K562 (cell line): ENCODE results near the gene DOCK6. TPM values are rescaled to one million over a fixed set of nuclear protein-coding genes. Genes with fewer than 3 reads are reported as not detected.
A peak's percentile ranks its signal among the peaks of the same experiment; 100 is the strongest.

ENCODE experiments used
- ATAC-seq: fragments of 200-7000 bp; cut with Tn5 transposase; 3 replicates; pipeline ENCODE4 v1.9.1; 2020; ENCODE audit warnings: moderate library complexity
- BruUV-seq: library from RNA; stranded (reverse); fragments of 400-500 nt; replicated peaks from 2 replicates; lab custom pipeline; 2021; lab: Mats Ljungman, UMichigan
- CTCF ChIA-PET: fragments of 300-600 bp; formaldehyde crosslinking; extraction: SDS; loops from one replicate; lab custom pipeline; 2021; ENCODE audit warnings: low intra/inter-chr PET ratio; lab: Yijun Ruan, JAX
- POLR2A ChIA-PET: fragments of 300-600, 350-650 bp; sonication (Branson Sonifier 250); formaldehyde crosslinking; extraction: SDS; loops from one replicate; lab custom pipeline; 2021; ENCODE audit warnings: antibody characterized with exemption, inconsistent platforms; lab: Yijun Ruan, JAX
- DNase-seq, 4 experiments: peaks; one replicate each; pipeline versions ENCODE4 v3.0.0 to v3.0.0-alpha.2; 2011 to 2018; ENCODE audit warnings: low spot score in 3 of 4, mixed read lengths in 3 of 4; ENCODE audit errors: extremely low read depth in 1 of 4
- FAIRE-seq: peaks from 2 replicates; lab custom pipeline; 2011; peaks lifted over from hg19 to GRCh38; lab: Jason Lieb, UNC
- H2AFZ ChIP-seq: 2 replicates; pipeline ENCODE4 v1.6.0; 2011; ENCODE audit warnings: low read depth, low read length, control low read depth, inconsistent platforms
- H3K27ac ChIP-seq: fragments of 200-600 bp; 3 replicates; pipeline ENCODE4 v1.8.0; 2011; ENCODE audit warnings: low read depth, mild to moderate bottlenecking, control low read depth, inconsistent platforms, low read length, moderate library complexity, mixed read lengths; ENCODE audit errors: extremely low read depth
- H3K27me3 ChIP-seq, 2 experiments: fragments of 300-600 bp in 1 of 2; 2 replicates in 1 of 2; 3 replicates in 1 of 2; pipeline versions ENCODE4 v1.6.0 to v1.8.0; 2011; ENCODE audit warnings: inconsistent platforms in 2 of 2, low read length in 2 of 2, mild to moderate bottlenecking in 1 of 2, mixed read lengths in 1 of 2, moderate library complexity in 1 of 2; ENCODE audit not compliant: control insufficient read depth in 2 of 2, insufficient read depth in 2 of 2
- H3K36me3 ChIP-seq: fragments of 300-600 bp; 3 replicates; pipeline ENCODE4 v1.8.0; 2011; ENCODE audit warnings: mild to moderate bottlenecking, low read length, inconsistent platforms; ENCODE audit not compliant: control insufficient read depth, insufficient read depth
- H3K4me1 ChIP-seq, 2 experiments: fragments of 200-600 bp in 1 of 2; replicated peaks in 1 of 2; 2 replicates in 1 of 2; 3 replicates in 1 of 2; pipeline versions ENCODE4 v1.5.1 to v1.8.0; 2011; ENCODE audit warnings: inconsistent platforms in 2 of 2, low read length in 2 of 2, mild to moderate bottlenecking in 1 of 2, mixed read lengths in 1 of 2, moderate library complexity in 1 of 2; ENCODE audit not compliant: control insufficient read depth in 2 of 2, insufficient read depth in 2 of 2
- H3K4me2 ChIP-seq: 2 replicates; pipeline ENCODE4 v1.6.1; 2011; ENCODE audit warnings: low read length, control low read depth, inconsistent platforms, mixed read lengths; ENCODE audit not compliant: insufficient read depth
- H3K4me3 ChIP-seq: fragments of 200-600 bp; sonication (generic), shearing (Covaris generic); 2 replicates; pipeline ENCODE4 v1.5.1; 2016; ENCODE audit warnings: control low read depth, inconsistent platforms
- H3K79me2 ChIP-seq: fragments of 200-600 bp; 3 replicates; pipeline ENCODE4 v1.8.0; 2011; ENCODE audit warnings: low read length, inconsistent platforms; ENCODE audit not compliant: control insufficient read depth, insufficient read depth
- H3K9ac ChIP-seq, 2 experiments: 2 replicates each; pipeline versions ENCODE4 v1.6.0 to v1.6.1; 2011; ENCODE audit warnings: low read depth in 2 of 2, low read length in 2 of 2, control low read depth in 1 of 2, inconsistent platforms in 1 of 2, mild to moderate bottlenecking in 1 of 2, mixed read lengths in 1 of 2; ENCODE audit not compliant: insufficient read depth in 1 of 2
- H3K9me1 ChIP-seq: one replicate; pipeline ENCODE4 v1.6.0; 2011; ENCODE audit warnings: inconsistent platforms, mild to moderate bottlenecking, low read length, moderate library complexity; ENCODE audit not compliant: control insufficient read depth, insufficient read depth
- H3K9me3 ChIP-seq: replicated peaks from 2 replicates; pipeline ENCODE4 v1.5.1; 2011; ENCODE audit warnings: low read depth, low read length, inconsistent platforms; ENCODE audit not compliant: control insufficient read depth, insufficient read depth
- H4K20me1 ChIP-seq: replicated peaks from 2 replicates; pipeline ENCODE4 v1.6.1; 2011; ENCODE audit warnings: low read length, inconsistent platforms, mixed read lengths; ENCODE audit not compliant: control insufficient read depth, insufficient read depth
- BCOR ChIP-seq: fragments of 450-650 bp; IDR thresholded peaks from 2 replicates; pipeline ENCODE4 v1.6.1; 2016
- CHD2 ChIP-seq: IDR thresholded peaks from 2 replicates; pipeline ENCODE4 v1.6.1; 2011; ENCODE audit warnings: low read depth, low read length
- ETV6 ChIP-seq, 3 experiments: fragments of 150-350 bp in 1 of 3; sonication (generic) in 1 of 3; formaldehyde crosslinking in 1 of 3; IDR thresholded peaks; 2 replicates each; pipeline versions ENCODE4 v1.6.1 to v1.8.0; 2014 to 2022; ENCODE audit warnings: borderline replicate concordance in 2 of 3, low read depth in 2 of 3, antibody characterized with exemption in 1 of 3, low read length in 1 of 3, mild to moderate bottlenecking in 1 of 3, missing genetic modification reagents in 1 of 3
- HDAC1 ChIP-seq, 2 experiments: fragments of 450-650 bp; IDR thresholded peaks; 2 replicates each; pipeline ENCODE4 v1.6.1; 2016 to 2017; ENCODE audit warnings: inconsistent platforms in 1 of 2, mild to moderate bottlenecking in 1 of 2, moderate library complexity in 1 of 2
- HNRNPH1 ChIP-seq: fragments of 200-400 bp; formaldehyde crosslinking; optimal IDR thresholded peaks from 2 replicates; pipeline ENCODE3; 2017; ENCODE audit warnings: low read depth, mild to moderate bottlenecking, low read length, moderate library complexity
- KDM1A ChIP-seq, 2 experiments: fragments of 450-650 bp; IDR thresholded peaks; 2 replicates each; pipeline ENCODE4 v1.6.1; 2016; ENCODE audit warnings: mild to moderate bottlenecking in 2 of 2
- NBN ChIP-seq: fragments of 450-650 bp; IDR thresholded peaks from 2 replicates; pipeline ENCODE4 v1.6.1; 2016; ENCODE audit warnings: low read depth, mild to moderate bottlenecking
- PURB ChIP-seq: sonication (generic); formaldehyde crosslinking; IDR thresholded peaks from 2 replicates; pipeline ENCODE4 v1.9.0; 2021; ENCODE audit warnings: low read depth, mild to moderate bottlenecking, missing genetic modification reagents
- XRCC5 ChIP-seq: fragments of 200-400 bp; formaldehyde crosslinking; IDR thresholded peaks from 2 replicates; pipeline ENCODE4 v1.6.1; 2017; ENCODE audit warnings: low read depth, mild to moderate bottlenecking, low read length
- WGBS: fragments of 100-300 bp; shearing (Covaris generic); methylation state at CpG from one replicate; pipeline ENCODE4 v1.1.6; 2016; ENCODE audit warnings: low coverage, mixed read lengths; ENCODE audit not compliant: insufficient coverage; ENCODE audit errors: missing lambda C conversion rate; 5-methylcytosine and 5-hydroxymethylcytosine counted together
- in situ Hi-C: fragments of 300-500 bp; cut with MboI; formaldehyde crosslinking; loops from 4 replicates; pipeline ENCODE4 v1.15.0; 2018; ENCODE audit warnings: inconsistent platforms, mixed read lengths
- intact Hi-C: fragments of 100-400 bp; cut with micrococcal nuclease; formaldehyde crosslinking; loops from 2 replicates; pipeline ENCODE4 v1.14.2; 2022
- polyA plus RNA-seq, 8 experiments: library from polyadenylated mRNA; depleted of rRNA in 4 of 8; stranded (reverse) in 5 of 8; unstranded in 3 of 8; fragments of >200 nt; fragmentation: Nextera tagmentation in 2 of 8; fragmentation: Illumina TruSeq in 1 of 8; extraction: Ambion mirVana in 2 of 8; extraction: Trizol in 1 of 8; gene quantifications; 2 replicates each; pipeline versions ENCODE4 v1.2.1 to v1.2.3, GENCODE V29; 2011 to 2014; ENCODE audit warnings: inconsistent platforms in 1 of 8, missing spikeins in 1 of 8
- total RNA-seq, 7 experiments: library from RNA; depleted of rRNA in 6 of 7; stranded (reverse); fragments of >200 nt in 6 of 7; fragmentation: Illumina TruSeq in 2 of 7; extraction: Trizol in 2 of 7; gene quantifications; 2 replicates each; pipeline versions ENCODE4 v1.2.1 to v1.2.3, GENCODE V29; 2011 to 2021; ENCODE audit warnings: low replicate concordance in 1 of 7
- TF ChIP-seq, protein P1 (sequence below): fragments of 450-650 bp; IDR thresholded peaks from 2 replicates; pipeline ENCODE4 v1.6.1; 2017; ENCODE audit warnings: antibody characterized with exemption, mild to moderate bottlenecking

DOCK6 gene
- total and polyA plus RNA-seq, 9 of the 15 experiments (the other 6 are each of a cell fraction or from before 2014, with no cell fraction given) = 0.35 to 19.3 (median 3.8) TPM

DNA sequence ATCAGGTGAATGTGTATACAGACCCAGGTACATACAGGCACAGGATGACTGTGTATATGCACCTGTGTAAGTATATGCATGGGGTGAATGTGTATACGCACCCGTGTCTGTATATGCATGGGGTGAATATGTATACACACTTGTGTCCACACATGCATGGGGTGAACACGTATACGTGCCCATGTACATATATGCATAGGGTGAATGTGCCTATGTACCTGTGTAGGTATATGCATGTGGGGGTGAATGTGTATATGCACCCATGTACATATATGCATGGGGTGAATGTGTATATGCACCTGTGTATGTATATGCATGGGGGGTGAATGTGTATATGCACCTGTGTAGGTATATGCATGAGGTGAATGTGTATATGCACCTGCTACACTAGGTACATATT lies 29.8 kb downstream of the DOCK6 start:
- Histone ChIP-seq H3K4me1 (peaks cover 3 to 18% of the 10 kb centered on the region in 2 experiments; a peak in 3 of 5 replicates), H3K79me2 (no peaks in the 10 kb centered on the region), H4K20me1 (no peaks in the 10 kb centered on the region), H3K9ac (no peak overlapping the region), H3K27me3 (no peaks in the 10 kb centered on the region), H3K9me1 (no peaks in the 10 kb centered on the region)
- intact Hi-C loops = no loop called here
- POLR2A ChIA-PET = no interaction called here
- BruUV-seq = no TSS peak
- ATAC-seq = no peak
- TF ChIP-seq KDM1A (IDR thresholded peaks at IDR 0.05) (peak in 1 of 2 experiments; percentile 86; a peak in 2 of 4 replicates), XRCC5 (no peak), PURB (CRISPR knock-in tag) (no peak)
- TF ChIP-seq, all 486 proteins: peak for 1
- in situ Hi-C loops = no loop called here
- Histone ChIP-seq H3K4me3 (no peak overlapping the region), H2AFZ (no peak overlapping the region), H3K9me3 (no peaks in the 10 kb centered on the region), H3K36me3 (0 out of 3 replicates have a peak, but pooled peaks cover 3% of the 10 kb centered on the region), H3K27ac (no peak overlapping the region), H3K4me2 (no peak overlapping the region)
- FAIRE-seq = no peak
- CTCF ChIA-PET = no interaction called here
- no peak for DNase-seq
- WGBS = 81% methylated on average over 4 of the region's 4 CpGs

DNA sequence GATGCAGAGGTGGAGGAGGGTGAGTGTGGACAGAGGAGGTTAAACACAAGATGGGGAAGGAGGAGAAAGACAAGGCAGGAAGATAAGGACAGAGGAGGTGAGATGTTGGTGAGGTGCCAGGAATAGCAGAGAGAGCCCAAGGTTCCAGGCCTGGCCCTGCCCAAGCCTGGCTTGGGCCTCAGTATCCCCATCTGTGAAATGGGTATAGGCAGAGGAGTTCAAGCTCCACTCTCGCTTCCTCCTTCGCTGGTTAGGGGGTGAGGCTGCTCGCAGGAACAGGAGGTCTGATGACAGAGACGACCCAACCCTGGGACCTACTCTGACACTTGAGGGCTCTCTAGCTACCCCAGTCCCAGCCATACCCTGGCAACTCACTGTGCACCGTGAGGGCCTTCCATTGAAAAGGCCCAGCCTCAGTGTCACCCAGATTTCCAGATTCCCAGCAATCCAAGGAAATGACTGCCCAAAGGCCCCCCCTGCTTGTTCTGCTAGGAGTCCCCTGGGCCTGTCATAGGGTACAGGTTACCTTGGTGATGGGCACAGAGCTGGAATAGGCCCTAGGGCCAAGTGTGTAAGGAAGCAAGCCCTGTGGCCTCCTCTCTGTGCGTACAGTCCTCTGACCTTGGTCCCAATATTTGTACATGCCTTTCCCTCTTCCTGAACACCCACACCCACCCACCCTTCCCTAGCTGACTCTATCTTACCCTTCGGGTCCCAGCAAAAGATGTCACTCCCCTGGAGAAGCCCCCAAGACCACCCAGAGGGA lies 31.5 kb downstream of the DOCK6 start:
- Histone ChIP-seq H3K4me3 (no peak overlapping the region), H3K27me3 (no peaks in the 10 kb centered on the region), H3K4me1 (peaks cover 4 to 16% of the 10 kb centered on the region in 2 experiments; a peak in 3 of 5 replicates), H3K9me1 (peaks cover 4% of the 10 kb centered on the region), H3K9ac (no peak overlapping the region), H3K79me2 (no peaks in the 10 kb centered on the region), H3K36me3 (0 out of 3 replicates have a peak, but pooled peaks cover 3% of the 10 kb centered on the region), H4K20me1 (peaks cover 3% of the 10 kb centered on the region; the same call in 1 of the 2 replicates), H3K9me3 (no peaks in the 10 kb centered on the region), H3K4me2 (no peak overlapping the region), H2AFZ (no peak overlapping the region), H3K27ac (no peak overlapping the region)
- no peak for DNase-seq
- in situ Hi-C loops (no loop called here), intact Hi-C loops (no loop called here)
- ChIA-PET POLR2A (interaction anchor here (0.7 kb wide), 1 partner anchor 35 kb away, joined by 3 read pairs; no protein-coding TSS in a partner anchor), CTCF (interaction anchor here (0.6 kb wide), 1 partner anchor 204 kb away, joined by 3 read pairs; the partner anchor contains the start of genes ODAD3 and PRKCSH)
- BruUV-seq = no TSS peak
- no peak for FAIRE-seq
- ATAC-seq = no peak
- 52% methylated on average over 7 of the region's 7 CpGs for WGBS
- peak; percentile 90 for TF ChIP-seq BCOR
- TF ChIP-seq ETV6 (IDR thresholded peaks at IDR 0.05; ENCODE audit: borderline replicate concordance in 1 of 2, low read depth in 2 of 2, low read length in 1 of 2) = no peak
- no peak for TF ChIP-seq ETV6 (CRISPR knock-in tag; IDR thresholded peaks at IDR 0.05; ENCODE audit: borderline replicate concordance)
- TF ChIP-seq, protein P1, sequence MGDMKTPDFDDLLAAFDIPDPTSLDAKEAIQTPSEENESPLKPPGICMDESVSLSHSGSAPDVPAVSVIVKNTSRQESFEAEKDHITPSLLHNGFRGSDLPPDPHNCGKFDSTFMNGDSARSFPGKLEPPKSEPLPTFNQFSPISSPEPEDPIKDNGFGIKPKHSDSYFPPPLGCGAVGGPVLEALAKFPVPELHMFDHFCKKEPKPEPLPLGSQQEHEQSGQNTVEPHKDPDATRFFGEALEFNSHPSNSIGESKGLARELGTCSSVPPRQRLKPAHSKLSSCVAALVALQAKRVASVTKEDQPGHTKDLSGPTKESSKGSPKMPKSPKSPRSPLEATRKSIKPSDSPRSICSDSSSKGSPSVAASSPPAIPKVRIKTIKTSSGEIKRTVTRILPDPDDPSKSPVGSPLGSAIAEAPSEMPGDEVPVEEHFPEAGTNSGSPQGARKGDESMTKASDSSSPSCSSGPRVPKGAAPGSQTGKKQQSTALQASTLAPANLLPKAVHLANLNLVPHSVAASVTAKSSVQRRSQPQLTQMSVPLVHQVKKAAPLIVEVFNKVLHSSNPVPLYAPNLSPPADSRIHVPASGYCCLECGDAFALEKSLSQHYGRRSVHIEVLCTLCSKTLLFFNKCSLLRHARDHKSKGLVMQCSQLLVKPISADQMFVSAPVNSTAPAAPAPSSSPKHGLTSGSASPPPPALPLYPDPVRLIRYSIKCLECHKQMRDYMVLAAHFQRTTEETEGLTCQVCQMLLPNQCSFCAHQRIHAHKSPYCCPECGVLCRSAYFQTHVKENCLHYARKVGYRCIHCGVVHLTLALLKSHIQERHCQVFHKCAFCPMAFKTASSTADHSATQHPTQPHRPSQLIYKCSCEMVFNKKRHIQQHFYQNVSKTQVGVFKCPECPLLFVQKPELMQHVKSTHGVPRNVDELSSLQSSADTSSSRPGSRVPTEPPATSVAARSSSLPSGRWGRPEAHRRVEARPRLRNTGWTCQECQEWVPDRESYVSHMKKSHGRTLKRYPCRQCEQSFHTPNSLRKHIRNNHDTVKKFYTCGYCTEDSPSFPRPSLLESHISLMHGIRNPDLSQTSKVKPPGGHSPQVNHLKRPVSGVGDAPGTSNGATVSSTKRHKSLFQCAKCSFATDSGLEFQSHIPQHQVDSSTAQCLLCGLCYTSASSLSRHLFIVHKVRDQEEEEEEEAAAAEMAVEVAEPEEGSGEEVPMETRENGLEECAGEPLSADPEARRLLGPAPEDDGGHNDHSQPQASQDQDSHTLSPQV = no peak
- TF ChIP-seq HDAC1 (IDR thresholded peaks at IDR 0.05) = 0 out of 4 replicates have a peak, but pooled peaks of 1 of the 2 experiments have one; percentile 31
- no peak for TF ChIP-seq NBN
- no peak for TF ChIP-seq CHD2
- TF ChIP-seq HNRNPH1 = no peak
